ENCODE measurements around the gene ATXN7L1.

The ATXN7L1 gene

GRCh38 chr7:105653441-105654005, 222.9 kb downstream of the ATXN7L1 start:
- Histone ChIP-seq H3K4me3 (no peak overlapping the region), H3K27ac (no peak overlapping the region)
- no peak for TF ChIP-seq CTCF (IDR thresholded peaks at IDR 0.05)
- DNase-seq (ENCODE audit: low spot score) = no peak

- TF ChIP-seq CTCF (IDR thresholded peaks at IDR 0.05) = peak; percentile 83
- DNase-seq (ENCODE audit: low spot score) = peak; percentile 81
- Histone ChIP-seq H3K27ac (no peak overlapping the region), H3K4me3 (no peak overlapping the region)
These were observed 223.9 kb downstream of the ATXN7L1 start for GRCh38 chr7:105652359-105652993.

DNA sequence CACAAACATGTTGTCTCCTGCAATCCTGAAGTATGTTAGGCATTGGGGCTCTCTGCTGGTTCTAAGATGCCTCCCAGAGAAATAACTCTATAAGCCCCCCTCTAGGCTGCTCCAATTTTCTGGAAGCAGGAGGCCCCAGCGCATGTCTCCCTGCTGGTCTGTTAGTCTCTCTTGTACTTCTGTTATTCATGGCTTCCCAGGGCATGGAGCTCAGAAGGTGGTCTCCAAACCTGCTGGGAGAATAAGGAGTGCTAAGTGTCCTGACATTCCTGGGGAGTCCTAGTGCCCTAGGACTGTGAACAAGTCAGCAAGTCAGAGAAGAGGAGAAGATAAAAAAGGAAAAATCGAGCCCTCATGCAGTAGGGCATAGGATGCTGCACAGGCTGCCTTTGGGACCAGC, 224.6 kb downstream of the ATXN7L1 start:
- Histone ChIP-seq H3K4me3 (no peak overlapping the region), H3K27ac (no peak overlapping the region)
- no peak for DNase-seq (ENCODE audit: low spot score)
- TF ChIP-seq CTCF (IDR thresholded peaks at IDR 0.05) = no peak

- H3K27ac ChIP-seq = no peak overlapping the region
- TF ChIP-seq CTCF (IDR thresholded peaks at IDR 0.05) = no peak
- no peak overlapping the region for H3K4me3 ChIP-seq
- DNase-seq (ENCODE audit: low spot score) = no peak
These were observed 225.9 kb downstream of the ATXN7L1 start for GRCh38 chr7:105650382-105650970.

- TF ChIP-seq CTCF (IDR thresholded peaks at IDR 0.05) = no peak
- Histone ChIP-seq H3K4me3 (no peak overlapping the region), H3K27ac (no peak overlapping the region)
- DNase-seq (ENCODE audit: low spot score) = no peak
These were observed 226.5 kb downstream of the ATXN7L1 start for GRCh38 chr7:105649727-105650381.

DNA sequence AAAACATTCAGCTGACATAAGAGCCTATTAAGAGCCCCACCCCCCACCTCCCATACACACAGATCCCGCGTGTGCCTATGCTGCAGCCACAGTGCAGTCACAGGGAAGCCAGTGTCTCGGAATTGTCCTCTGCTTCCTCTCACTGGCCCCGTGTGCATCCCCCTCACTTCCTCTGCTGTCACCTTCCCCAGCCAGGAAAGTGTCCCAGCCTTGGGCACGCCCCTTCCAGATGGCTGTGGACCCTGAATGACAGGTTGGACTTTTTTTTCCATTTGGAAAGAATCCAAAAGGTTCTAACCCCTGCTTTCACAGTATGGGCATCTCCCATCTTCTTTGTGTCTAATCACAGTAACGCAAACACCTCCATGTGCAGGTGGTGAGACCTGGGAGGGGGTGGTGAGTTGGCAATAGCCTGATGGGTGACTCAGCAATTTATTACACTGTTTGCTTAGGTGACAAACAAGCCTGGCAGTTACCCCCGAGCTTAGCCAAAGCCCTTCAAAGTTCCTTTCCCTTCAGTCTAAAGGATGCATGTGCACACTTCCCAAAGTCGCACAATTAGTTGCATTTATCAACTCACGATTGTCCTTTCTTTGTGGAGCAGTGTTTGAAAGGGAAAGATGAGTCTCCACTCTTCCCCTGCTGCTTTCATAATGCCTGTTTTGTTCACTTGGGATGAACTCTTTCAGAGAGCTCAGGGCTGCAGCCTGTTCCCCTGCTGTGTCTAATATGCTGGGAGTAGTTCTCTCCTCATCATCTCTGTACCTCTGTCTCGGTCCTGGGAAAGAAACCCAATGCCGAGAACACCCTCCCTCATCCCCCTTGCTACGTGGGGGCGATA, 227.6 kb downstream of the ATXN7L1 start:
- no peak for TF ChIP-seq CTCF (IDR thresholded peaks at IDR 0.05)
- H3K4me3 ChIP-seq = no peak overlapping the region
- no peak for DNase-seq (ENCODE audit: low spot score)
- no peak overlapping the region for H3K27ac ChIP-seq

Measured in coronary artery (tissue), 2 donors.